HG03432 (cell line): ENCODE results near the gene PIWIL4.
"Not testable (repeated sequence)": the region's sequence is repeated elsewhere in the genome, so short reads cannot be mapped to it uniquely, and the experiment has no call there.

Source experiments
- ATAC-seq: cut with Tn5 transposase; IDR thresholded peaks from one replicate; pipeline ENCODE4 v1.9.1; 2021; ENCODE audit warnings: mild to moderate bottlenecking, moderate library complexity; ENCODE audit not compliant: unreplicated experiment

PIWIL4 gene

GRCh38 chr11:94635072-94635471, 67.9 kb downstream of the PIWIL4 start:
- no peak for ATAC-seq

DNA sequence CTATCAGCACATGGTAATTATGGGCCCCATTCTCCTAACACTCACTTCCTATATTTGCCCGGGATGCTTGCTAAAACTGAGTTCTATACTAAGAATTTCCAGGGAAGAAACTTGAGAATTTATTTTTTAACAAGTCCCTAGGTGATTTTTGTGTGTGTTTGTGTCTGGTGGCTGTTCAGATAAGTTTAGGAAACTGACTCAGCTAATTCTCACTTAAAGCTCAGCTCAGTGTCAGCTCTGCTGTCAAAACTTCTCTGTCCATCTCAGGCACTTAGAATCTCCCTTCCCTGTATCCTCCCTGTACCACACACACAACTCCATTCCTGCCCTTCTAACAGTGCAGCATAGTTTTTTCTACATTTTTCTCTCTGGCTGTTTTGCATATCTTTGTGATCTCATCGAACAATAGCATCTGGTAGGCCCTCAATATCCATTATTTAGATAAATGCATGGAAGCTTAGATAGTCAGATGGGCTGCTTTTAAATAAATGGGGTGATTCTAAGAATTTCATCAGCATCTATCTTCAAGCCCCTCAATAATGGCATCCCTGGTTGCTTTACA, 69.3 kb downstream of the PIWIL4 start:
- no peak for ATAC-seq

DNA sequence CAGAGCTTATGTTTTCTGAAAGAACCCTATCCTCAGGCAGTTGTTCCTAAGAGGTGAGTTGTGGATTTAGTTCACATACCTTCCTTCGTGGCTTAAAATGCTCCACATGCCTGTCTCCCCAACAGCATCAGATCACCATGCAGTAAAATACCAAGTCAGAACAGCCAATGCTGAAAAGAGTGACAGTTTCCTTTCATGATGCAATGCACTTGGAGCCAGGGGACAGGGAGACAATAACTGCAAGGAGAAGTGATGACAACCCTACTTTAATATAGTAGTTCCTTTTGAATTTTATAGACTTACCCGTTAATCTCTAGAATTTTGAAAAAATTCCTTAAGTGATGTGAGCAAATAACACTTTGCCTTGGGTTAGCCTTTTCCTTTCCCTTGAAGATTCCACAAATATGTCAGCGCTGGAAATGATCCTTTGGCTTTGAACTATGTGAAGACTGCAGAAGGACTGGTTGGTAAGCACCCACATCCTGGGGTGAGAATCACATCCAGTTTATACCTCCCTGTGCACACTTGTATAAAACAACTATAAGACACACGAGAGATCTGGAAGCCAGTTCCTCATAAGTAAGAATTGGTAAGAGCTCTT, 71.2 kb downstream of the PIWIL4 start:
- peak; percentile 20 for ATAC-seq

- ATAC-seq: peak; percentile 62
Measured at GRCh38 chr11:94638902-94639373, 71.8 kb downstream of the PIWIL4 start.

DNA sequence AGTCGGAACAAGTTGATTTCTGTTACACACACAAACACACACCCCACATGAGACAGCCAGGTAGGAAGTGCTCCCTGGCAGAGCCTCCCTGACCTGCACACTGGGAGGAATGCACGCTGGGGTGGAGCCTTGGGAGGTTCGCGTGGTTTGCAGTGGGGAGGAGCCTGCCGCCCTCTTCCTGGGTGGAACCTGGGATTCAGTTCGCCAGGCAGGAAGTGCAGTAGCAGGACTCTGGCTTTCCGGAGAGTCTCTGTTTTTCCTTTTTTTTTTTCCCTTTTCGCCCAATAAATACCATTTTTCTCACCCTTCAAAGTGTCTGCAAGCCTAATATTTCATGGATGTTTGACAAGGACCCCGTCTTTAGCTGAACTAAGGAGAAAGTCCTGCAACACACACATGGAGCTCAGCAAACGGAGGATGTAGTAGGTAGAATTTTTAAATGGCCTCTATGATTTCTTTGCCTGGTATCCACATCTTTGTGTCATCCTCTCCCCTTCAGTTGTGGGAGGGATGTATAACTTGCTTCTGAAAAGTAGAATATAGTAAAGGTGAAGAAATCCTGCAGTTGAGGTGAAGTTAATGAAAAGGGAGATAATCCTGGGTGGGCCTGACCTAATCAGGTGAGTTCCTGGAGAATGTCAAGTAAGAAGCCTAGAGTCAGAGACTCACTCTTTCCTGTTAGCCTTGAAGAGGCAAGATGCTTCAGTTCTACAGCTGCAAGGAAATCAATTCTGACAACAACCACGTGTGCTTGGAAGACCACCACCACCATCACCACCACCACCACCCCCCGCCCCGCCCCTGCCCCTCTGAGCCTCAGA, 72.9 kb downstream of the PIWIL4 start:
- ATAC-seq: no peak

DNA sequence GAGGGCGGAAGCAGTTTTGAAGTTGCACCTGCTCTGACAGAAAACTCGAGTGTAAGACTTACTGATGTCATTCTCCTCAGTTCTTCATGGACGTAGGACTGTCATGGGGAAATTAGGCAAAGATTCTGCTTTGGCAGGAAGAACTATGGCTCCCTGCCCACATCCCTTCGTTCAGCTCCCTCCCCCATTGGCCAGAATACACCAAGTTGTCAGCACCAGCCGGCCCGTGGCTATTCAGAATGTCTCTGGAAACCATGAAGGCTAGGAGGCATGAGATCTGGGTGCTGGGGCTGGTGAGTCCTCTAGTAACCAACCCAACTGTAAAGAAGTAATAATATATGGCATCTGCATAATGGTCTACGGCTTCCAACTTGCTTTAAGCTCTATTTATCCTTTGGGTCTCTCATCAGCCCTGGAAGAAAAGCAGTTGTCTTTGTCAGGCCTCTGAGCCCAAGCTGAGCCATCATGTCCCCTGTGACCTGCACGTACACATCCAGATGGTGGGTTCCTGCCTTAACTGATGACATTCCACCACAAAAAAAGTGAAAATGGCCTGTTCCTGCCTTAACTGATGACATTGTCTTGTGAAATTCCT, 74.1 kb downstream of the PIWIL4 start:
- ATAC-seq: peak; percentile 39

GRCh38 chr11:94643186-94643585, 76.0 kb downstream of the PIWIL4 start:
- not testable (repeated sequence) for ATAC-seq

DNA sequence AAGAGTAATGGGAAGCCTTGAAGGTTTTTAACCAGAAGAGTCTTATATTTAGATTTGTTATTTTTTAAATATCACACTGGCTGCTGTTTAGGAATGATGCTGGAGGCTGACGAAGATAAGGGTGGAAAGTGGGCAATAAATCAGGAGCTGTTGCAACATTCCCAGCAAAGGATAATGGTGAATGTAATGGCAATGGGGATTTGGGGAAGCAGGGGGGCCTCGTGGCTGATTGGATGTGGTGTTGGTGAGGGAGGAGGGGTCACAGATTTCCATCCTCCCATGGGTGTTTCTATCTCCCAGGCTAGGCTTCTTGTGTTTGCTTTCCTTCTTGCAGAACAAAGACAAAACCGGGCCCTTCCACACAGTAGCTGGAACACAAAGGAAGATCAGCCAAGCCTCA, 80.8 kb downstream of the PIWIL4 start:
- ATAC-seq: no peak

- ATAC-seq: no peak
Measured at GRCh38 chr11:94648789-94649188, 81.6 kb downstream of the PIWIL4 start.

GRCh38 chr11:94649254-94649653, 82.1 kb downstream of the PIWIL4 start:
- no peak for ATAC-seq

DNA sequence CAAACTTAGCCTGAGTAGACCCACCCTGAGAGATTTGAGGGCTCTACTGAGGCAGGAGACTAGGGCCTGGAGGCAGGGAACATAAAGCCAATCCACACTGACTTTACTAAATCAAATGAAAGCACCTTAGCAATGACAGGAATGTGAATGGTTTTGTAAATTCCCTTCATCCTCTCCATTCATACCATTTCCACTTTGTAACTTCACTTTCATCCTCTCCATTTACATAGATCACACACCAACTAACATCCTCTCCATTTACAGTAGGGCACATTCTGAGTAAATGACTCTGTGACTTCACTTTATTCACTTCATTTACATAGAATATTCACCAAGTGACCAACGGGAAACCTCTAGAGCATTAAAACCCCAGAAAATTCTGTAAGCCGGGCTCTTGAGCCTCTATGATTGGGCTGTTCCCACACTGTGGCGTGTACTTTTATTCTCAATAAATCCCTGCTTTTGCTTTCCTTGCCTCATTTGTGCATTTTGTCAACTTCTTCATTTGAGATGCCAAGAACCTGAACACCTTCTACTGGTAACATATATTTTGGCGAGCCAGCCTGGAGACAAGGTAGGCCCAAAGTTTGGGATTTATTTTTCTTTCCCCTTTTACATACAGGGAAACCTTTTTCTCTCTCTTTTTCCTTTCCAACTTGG, 82.9 kb downstream of the PIWIL4 start:
- ATAC-seq: no peak

- no peak for ATAC-seq
Measured at GRCh38 chr11:94650756-94651155, 83.6 kb downstream of the PIWIL4 start.

- ATAC-seq: no peak
Measured at GRCh38 chr11:94652735-94653284, 85.6 kb downstream of the PIWIL4 start.

DNA sequence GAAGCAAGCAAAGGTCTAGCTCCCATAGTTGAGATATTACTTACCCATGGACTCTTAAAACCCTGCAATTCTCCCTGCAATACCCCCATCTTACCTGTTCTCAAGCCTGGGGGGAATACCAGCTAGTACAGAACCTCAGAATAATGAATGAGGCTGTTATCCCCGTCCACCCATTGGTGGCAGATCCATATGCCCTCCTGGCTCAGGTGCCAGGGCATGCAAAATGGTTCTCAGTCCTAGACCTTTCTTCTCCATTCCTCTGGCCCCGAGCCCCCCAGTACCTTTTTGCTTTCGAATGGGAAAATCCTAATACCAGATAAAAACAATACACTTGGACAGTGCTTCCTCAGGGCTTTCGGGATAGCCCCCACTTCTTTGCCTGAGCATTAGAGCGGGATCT, 86.4 kb downstream of the PIWIL4 start:
- ATAC-seq: no peak

- no peak for ATAC-seq
Measured at GRCh38 chr11:94654201-94654600, 87.0 kb downstream of the PIWIL4 start.

- no peak for ATAC-seq
Measured at GRCh38 chr11:94655291-94655690, 88.1 kb downstream of the PIWIL4 start.

GRCh38 chr11:94655956-94656355, 88.8 kb downstream of the PIWIL4 start:
- ATAC-seq: no peak

GRCh38 chr11:94656968-94657367, 89.8 kb downstream of the PIWIL4 start:
- ATAC-seq: no peak

- ATAC-seq: no peak
Measured at GRCh38 chr11:94657629-94658028, 90.5 kb downstream of the PIWIL4 start.

DNA sequence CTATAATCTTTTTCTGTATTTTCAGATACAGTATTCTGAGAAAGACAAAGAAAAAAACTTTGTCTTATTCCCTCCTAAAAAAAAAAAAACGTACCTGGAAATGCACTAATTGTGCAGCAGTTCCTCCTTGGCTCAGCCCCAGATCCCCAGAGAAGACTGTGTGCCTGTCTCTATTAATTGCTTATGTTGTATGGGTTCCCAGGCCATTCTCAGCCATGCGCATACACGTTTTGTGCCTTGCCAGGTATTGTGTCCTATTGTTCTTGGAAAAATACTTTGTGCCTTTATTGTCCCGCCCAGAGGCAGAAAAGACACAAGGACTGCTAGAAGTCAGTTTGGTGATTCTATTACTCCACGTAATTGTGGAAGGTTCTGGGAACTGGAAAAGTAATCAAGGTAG, 91.2 kb downstream of the PIWIL4 start:
- ATAC-seq: no peak

DNA sequence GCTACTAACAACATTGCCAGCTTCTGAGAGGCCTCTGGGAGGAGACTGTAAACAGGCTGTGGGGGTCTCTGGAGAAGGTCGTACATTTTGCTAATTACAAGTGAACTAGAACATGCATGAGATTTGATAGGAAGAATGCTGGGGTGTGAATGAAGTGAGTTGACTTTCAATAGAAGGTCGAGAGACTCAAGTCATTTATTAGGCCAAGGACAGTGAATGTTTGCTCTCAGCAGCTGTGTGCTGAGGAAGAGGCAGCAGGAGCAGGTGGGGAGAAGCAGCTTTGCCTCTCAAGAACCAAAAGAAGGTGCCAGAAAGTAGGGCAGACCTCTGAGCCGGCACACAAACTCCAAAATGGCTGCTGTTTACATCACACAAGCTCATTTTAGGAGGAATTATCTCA, 91.7 kb downstream of the PIWIL4 start:
- no peak for ATAC-seq
